OCI-LY1 (cell line): Measurements from ENCODE around the gene ADCY1.

ENCODE experiments used
- CTCF ChIP-seq: fragments of 200-600 bp; sonication (generic), shearing (Covaris generic); IDR thresholded peaks from 2 replicates; pipeline ENCODE4 v1.5.1; 2017; ENCODE audit warnings: mild to moderate bottlenecking, antibody characterized with exemption, low read length, moderate library complexity, mixed read lengths
- EZH2 ChIP-seq: fragments of 200-600 bp; sonication (generic), shearing (Covaris generic); IDR thresholded peaks from 2 replicates; pipeline ENCODE4 v1.8.0; 2017; ENCODE audit warnings: borderline replicate concordance, mixed run types, mild to moderate bottlenecking, antibody characterized with exemption, low read length, moderate library complexity, mixed read lengths

- no peak for TF ChIP-seq EZH2
- no peak for TF ChIP-seq CTCF
Observed at GRCh38 chr7:45574669-45575500, 717 bp downstream of the ADCY1 start.
